ENCODE measurements around the gene EIF4EBP2.

EIF4EBP2 gene

DNA sequence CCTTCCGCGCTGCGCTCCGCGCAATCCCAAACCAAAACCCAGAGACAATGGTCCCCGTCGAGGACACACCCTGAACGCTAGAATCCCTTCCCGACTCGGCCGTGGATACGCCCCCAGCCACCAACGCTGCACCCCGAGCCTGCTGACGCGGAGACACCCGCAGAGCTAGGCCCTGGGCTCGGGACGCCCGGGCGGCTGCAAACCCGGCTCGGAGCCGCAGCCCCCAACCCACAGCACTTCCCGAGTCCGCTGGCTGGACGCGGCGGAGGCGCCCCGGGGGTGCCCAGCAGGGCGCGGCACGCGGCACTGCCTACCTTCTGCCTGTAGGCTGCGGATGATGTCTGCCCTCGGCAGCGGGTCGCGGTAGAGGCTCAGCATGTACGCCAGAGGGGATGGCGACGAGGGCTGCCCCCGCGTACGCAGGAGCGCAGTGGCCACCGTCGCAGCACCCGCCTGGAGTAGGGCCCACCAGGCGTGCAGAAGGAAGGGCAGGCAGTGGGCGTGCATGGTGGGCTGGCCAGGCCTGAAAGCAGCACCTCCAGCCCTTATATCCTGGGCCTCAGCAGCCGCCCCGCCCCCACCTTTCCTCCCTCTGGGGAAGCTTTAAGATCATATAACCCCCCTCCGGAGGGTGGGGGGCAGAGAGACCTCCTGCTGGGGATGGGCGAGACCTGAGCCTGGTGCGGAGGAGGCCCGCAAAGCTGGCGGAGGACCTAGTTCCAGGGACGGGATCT is 37.4 kb downstream of the EIF4EBP2 start, which contains the start of gene NODAL:
Gene NODAL, minus strand, starts transcription at position 521 of the 734 bp plus-strand sequence. Its CDS starts 14 bp downstream, at position 507.
- Histone ChIP-seq H3K23ac (ENCODE audit: low read depth, low read length, poor library complexity) (peak within 1 kb of the TSS; percentile 100), H3K14ac (ENCODE audit: low read length) (no peak within 1 kb of the TSS), H3K79me1 (ENCODE audit: low read depth, low read length) (no peaks in the 10 kb centered on the region), H2BK120ac (ENCODE audit: low read depth, low read length) (peak within 1 kb of the TSS; percentile 7), H2BK5ac (ENCODE audit: low read length) (no peak within 1 kb of the TSS), H2AFZ (ENCODE audit: low read length) (peak within 1 kb of the TSS; percentile 46), H2BK15ac (ENCODE audit: low read length) (no peak within 1 kb of the TSS), H3K4me1 (ENCODE audit: control insufficient read depth in 2 of 2, insufficient read depth in 1 of 2, low read depth in 1 of 2, low read length in 2 of 2) (peaks cover 0 to 17% of the 10 kb centered on the region in 2 donors), H4K91ac (ENCODE audit: low read depth, low read length, poor library complexity) (no peak within 1 kb of the TSS), H3K27me3 (ENCODE audit: control insufficient read depth in 3 of 3, insufficient read depth in 3 of 3, low read depth in 1 of 3, low read length in 3 of 3) (peaks cover 18 to 65% (median 48%) of the 10 kb centered on the region in 3 experiments), H3K9me3 (replicated peaks in 1 of 2; ENCODE audit: control insufficient read depth in 2 of 2, insufficient read depth in 1 of 2, low read depth in 1 of 2, low read length in 2 of 2) (peaks cover 0 to 4% of the 10 kb centered on the region in 2 donors), H2BK12ac (ENCODE audit: low read length) (peak within 1 kb of the TSS; percentile 46), H3K4me2 (ENCODE audit: insufficient read depth, low read length, poor library complexity, severe bottlenecking) (peak within 1 kb of the TSS; percentile 76), H2AK5ac (ENCODE audit: low read depth, low read length) (peak within 1 kb of the TSS; percentile 20), H3K4me3 (ENCODE audit: low read length in 2 of 2) (peak within 1 kb of the TSS in 1 of 2 donors; percentile 69), H3K36me3 (replicated peaks in 1 of 2; ENCODE audit: control insufficient read depth in 2 of 2, insufficient read depth in 2 of 2, low read length in 2 of 2) (no peaks in the 10 kb centered on the region), H3K27ac (replicated peaks; ENCODE audit: low read length) (no peak within 1 kb of the TSS), H3K4ac (ENCODE audit: low read length) (no peak within 1 kb of the TSS), H4K8ac (ENCODE audit: low read depth, low read length) (no peak within 1 kb of the TSS), H3K18ac (ENCODE audit: low read length) (peak within 1 kb of the TSS; percentile 84), H3K9ac (ENCODE audit: low read depth, low read length, poor library complexity) (peak within 1 kb of the TSS; percentile 93)
- DNase-seq (ENCODE audit: low spot score) = no peak
- no CpG with 5 or more reads among the region's 60 CpGs for WGBS, 2 donors (ENCODE audit: extremely low coverage in 2 of 2, insufficient read length in 2 of 2, insufficient replicate concordance in 1 of 2)

GRCh38 chr10:70441895-70442309 is 38.0 kb downstream of the EIF4EBP2 start:
- no CpG with 5 or more reads among the region's 12 CpGs for WGBS, 2 donors (ENCODE audit: extremely low coverage in 2 of 2, insufficient read length in 2 of 2, insufficient replicate concordance in 1 of 2)
- no peak overlapping the region for H4K8ac ChIP-seq (ENCODE audit: low read depth, low read length)
- no peak overlapping the region for H2BK15ac ChIP-seq (ENCODE audit: low read length)
- H3K4me3 ChIP-seq (ENCODE audit: low read length in 2 of 2) = no peak overlapping the region
- peaks cover 18 to 66% (median 48%) of the 10 kb centered on the region in 3 experiments for H3K27me3 ChIP-seq (ENCODE audit: control insufficient read depth in 3 of 3, insufficient read depth in 3 of 3, low read depth in 1 of 3, low read length in 3 of 3)
- no peak overlapping the region for H3K9ac ChIP-seq (ENCODE audit: low read depth, low read length, poor library complexity)
- no peak overlapping the region for H4K91ac ChIP-seq (ENCODE audit: low read depth, low read length, poor library complexity)
- peak overlapping the region; percentile 63 for H3K18ac ChIP-seq (ENCODE audit: low read length)
- H3K14ac ChIP-seq (ENCODE audit: low read length) = no peak overlapping the region
- peak overlapping the region; percentile 20 for H2AK5ac ChIP-seq (ENCODE audit: low read depth, low read length)
- H2BK5ac ChIP-seq (ENCODE audit: low read length) = no peak overlapping the region
- no peak overlapping the region for H2BK120ac ChIP-seq (ENCODE audit: low read depth, low read length)
- H2AFZ ChIP-seq (ENCODE audit: low read length) = peak overlapping the region; percentile 42
- peaks cover 0 to 17% of the 10 kb centered on the region in 2 donors for H3K4me1 ChIP-seq (ENCODE audit: control insufficient read depth in 2 of 2, insufficient read depth in 1 of 2, low read depth in 1 of 2, low read length in 2 of 2)
- no peaks in the 10 kb centered on the region for H3K36me3 ChIP-seq (replicated peaks in 1 of 2; ENCODE audit: control insufficient read depth in 2 of 2, insufficient read depth in 2 of 2, low read length in 2 of 2)
- peak overlapping the region; percentile 76 for H3K4me2 ChIP-seq (ENCODE audit: insufficient read depth, low read length, poor library complexity, severe bottlenecking)
- no peak overlapping the region for H3K27ac ChIP-seq (replicated peaks; ENCODE audit: low read length)
- H3K9me3 ChIP-seq (replicated peaks in 1 of 2; ENCODE audit: control insufficient read depth in 2 of 2, insufficient read depth in 1 of 2, low read depth in 1 of 2, low read length in 2 of 2) = peaks cover 0 to 4% of the 10 kb centered on the region in 2 donors
- H3K79me1 ChIP-seq (ENCODE audit: low read depth, low read length) = no peaks in the 10 kb centered on the region
- no peak overlapping the region for H3K4ac ChIP-seq (ENCODE audit: low read length)
- no peak overlapping the region for H2BK12ac ChIP-seq (ENCODE audit: low read length)
- peak overlapping the region; percentile 100 for H3K23ac ChIP-seq (ENCODE audit: low read depth, low read length, poor library complexity)
- no peak for DNase-seq (ENCODE audit: low spot score)

GRCh38 chr10:70442332-70442988 is 38.5 kb downstream of the EIF4EBP2 start:
- Histone ChIP-seq H3K4me2 (ENCODE audit: insufficient read depth, low read length, poor library complexity, severe bottlenecking) (no peak overlapping the region), H2BK5ac (ENCODE audit: low read length) (no peak overlapping the region), H4K91ac (ENCODE audit: low read depth, low read length, poor library complexity) (no peak overlapping the region), H3K27ac (replicated peaks; ENCODE audit: low read length) (no peak overlapping the region), H3K4me1 (ENCODE audit: control insufficient read depth in 2 of 2, insufficient read depth in 1 of 2, low read depth in 1 of 2, low read length in 2 of 2) (peaks cover 0 to 17% of the 10 kb centered on the region in 2 donors), H2AK5ac (ENCODE audit: low read depth, low read length) (no peak overlapping the region), H3K27me3 (ENCODE audit: control insufficient read depth in 3 of 3, insufficient read depth in 3 of 3, low read depth in 1 of 3, low read length in 3 of 3) (peaks cover 18 to 69% (median 48%) of the 10 kb centered on the region in 3 experiments), H2BK12ac (ENCODE audit: low read length) (no peak overlapping the region), H3K4me3 (ENCODE audit: low read length in 2 of 2) (no peak overlapping the region), H3K36me3 (replicated peaks in 1 of 2; ENCODE audit: control insufficient read depth in 2 of 2, insufficient read depth in 2 of 2, low read length in 2 of 2) (no peaks in the 10 kb centered on the region), H3K18ac (ENCODE audit: low read length) (no peak overlapping the region), H3K23ac (ENCODE audit: low read depth, low read length, poor library complexity) (peak overlapping the region; percentile 6), H2AFZ (ENCODE audit: low read length) (no peak overlapping the region), H3K9ac (ENCODE audit: low read depth, low read length, poor library complexity) (no peak overlapping the region), H2BK15ac (ENCODE audit: low read length) (no peak overlapping the region), H3K79me1 (ENCODE audit: low read depth, low read length) (no peaks in the 10 kb centered on the region), H2BK120ac (ENCODE audit: low read depth, low read length) (no peak overlapping the region), H3K9me3 (replicated peaks in 1 of 2; ENCODE audit: control insufficient read depth in 2 of 2, insufficient read depth in 1 of 2, low read depth in 1 of 2, low read length in 2 of 2) (peaks cover 0 to 4% of the 10 kb centered on the region in 2 donors), H3K14ac (ENCODE audit: low read length) (no peak overlapping the region), H3K4ac (ENCODE audit: low read length) (no peak overlapping the region), H4K8ac (ENCODE audit: low read depth, low read length) (no peak overlapping the region)
- DNase-seq (ENCODE audit: low spot score) = no peak
- no CpG with 5 or more reads among the region's 6 CpGs for WGBS, 2 donors (ENCODE audit: extremely low coverage in 2 of 2, insufficient read length in 2 of 2, insufficient replicate concordance in 1 of 2)

GRCh38 chr10:70444744-70445143 is 40.8 kb downstream of the EIF4EBP2 start:
- no peaks in the 10 kb centered on the region for H3K79me1 ChIP-seq (ENCODE audit: low read depth, low read length)
- no CpG with 5 or more reads among the region's 4 CpGs for WGBS, 2 donors (ENCODE audit: extremely low coverage in 2 of 2, insufficient read length in 2 of 2, insufficient replicate concordance in 1 of 2)
- no peak overlapping the region for H3K18ac ChIP-seq (ENCODE audit: low read length)
- peaks cover 0 to 4% of the 10 kb centered on the region in 2 donors for H3K9me3 ChIP-seq (replicated peaks in 1 of 2; ENCODE audit: control insufficient read depth in 2 of 2, insufficient read depth in 1 of 2, low read depth in 1 of 2, low read length in 2 of 2)
- no peak overlapping the region for H2BK15ac ChIP-seq (ENCODE audit: low read length)
- H2AFZ ChIP-seq (ENCODE audit: low read length) = no peak overlapping the region
- H3K9ac ChIP-seq (ENCODE audit: low read depth, low read length, poor library complexity) = no peak overlapping the region
- no peak overlapping the region for H2BK12ac ChIP-seq (ENCODE audit: low read length)
- no peak overlapping the region for H4K8ac ChIP-seq (ENCODE audit: low read depth, low read length)
- H3K4ac ChIP-seq (ENCODE audit: low read length) = no peak overlapping the region
- H3K14ac ChIP-seq (ENCODE audit: low read length) = no peak overlapping the region
- H2BK5ac ChIP-seq (ENCODE audit: low read length) = no peak overlapping the region
- no peak overlapping the region for H3K27ac ChIP-seq (replicated peaks; ENCODE audit: low read length)
- no peak overlapping the region for H3K4me3 ChIP-seq (ENCODE audit: low read length in 2 of 2)
- no peak overlapping the region for H2AK5ac ChIP-seq (ENCODE audit: low read depth, low read length)
- no peaks in the 10 kb centered on the region for H3K36me3 ChIP-seq (replicated peaks in 1 of 2; ENCODE audit: control insufficient read depth in 2 of 2, insufficient read depth in 2 of 2, low read length in 2 of 2)
- DNase-seq (ENCODE audit: low spot score) = no peak
- H2BK120ac ChIP-seq (ENCODE audit: low read depth, low read length) = no peak overlapping the region
- H3K4me1 ChIP-seq (ENCODE audit: control insufficient read depth in 2 of 2, insufficient read depth in 1 of 2, low read depth in 1 of 2, low read length in 2 of 2) = peaks cover 0 to 17% of the 10 kb centered on the region in 2 donors
- H3K27me3 ChIP-seq (ENCODE audit: control insufficient read depth in 3 of 3, insufficient read depth in 3 of 3, low read depth in 1 of 3, low read length in 3 of 3) = peaks cover 18 to 62% (median 36%) of the 10 kb centered on the region in 3 experiments
- H3K23ac ChIP-seq (ENCODE audit: low read depth, low read length, poor library complexity) = peak overlapping the region; percentile 1
- H3K4me2 ChIP-seq (ENCODE audit: insufficient read depth, low read length, poor library complexity, severe bottlenecking) = no peak overlapping the region
- no peak overlapping the region for H4K91ac ChIP-seq (ENCODE audit: low read depth, low read length, poor library complexity)
